NCI-H510A treated with DMSO at 0.1 percent for 48 hours (cell line): ENCODE results near the gene COL18A1.

ENCODE experiments used
- DNase-seq: peaks from one replicate; lab custom pipeline; 2025; lab: John Stamatoyannopoulos, UW

The COL18A1 gene

DNA sequence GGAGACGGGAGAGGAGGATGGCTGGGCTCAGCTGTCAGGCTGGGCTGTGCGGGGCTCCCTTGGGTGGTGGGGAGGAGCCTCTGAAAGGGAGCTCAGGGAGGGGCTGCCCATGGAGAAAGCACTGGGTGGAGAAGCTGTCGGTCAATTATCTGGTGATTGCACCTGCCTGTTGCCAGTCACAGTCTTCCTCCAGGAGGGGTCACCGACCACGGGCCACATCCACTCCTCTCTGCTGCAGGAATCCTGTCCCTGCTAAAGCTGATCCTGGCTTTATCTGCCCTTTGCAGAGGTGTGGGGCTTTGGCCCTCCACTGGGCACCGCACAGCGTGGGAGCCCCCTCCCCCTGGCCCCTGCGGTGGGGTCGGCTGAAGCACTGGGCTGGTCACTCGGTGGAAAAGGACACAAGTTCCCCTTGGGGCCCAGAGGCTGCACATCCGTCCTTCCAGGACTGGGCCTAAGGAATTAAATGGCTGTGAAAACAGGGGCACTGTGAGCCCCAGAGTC, 21.8 kb upstream of the COL18A1 start:
- DNase-seq = no peak

DNA sequence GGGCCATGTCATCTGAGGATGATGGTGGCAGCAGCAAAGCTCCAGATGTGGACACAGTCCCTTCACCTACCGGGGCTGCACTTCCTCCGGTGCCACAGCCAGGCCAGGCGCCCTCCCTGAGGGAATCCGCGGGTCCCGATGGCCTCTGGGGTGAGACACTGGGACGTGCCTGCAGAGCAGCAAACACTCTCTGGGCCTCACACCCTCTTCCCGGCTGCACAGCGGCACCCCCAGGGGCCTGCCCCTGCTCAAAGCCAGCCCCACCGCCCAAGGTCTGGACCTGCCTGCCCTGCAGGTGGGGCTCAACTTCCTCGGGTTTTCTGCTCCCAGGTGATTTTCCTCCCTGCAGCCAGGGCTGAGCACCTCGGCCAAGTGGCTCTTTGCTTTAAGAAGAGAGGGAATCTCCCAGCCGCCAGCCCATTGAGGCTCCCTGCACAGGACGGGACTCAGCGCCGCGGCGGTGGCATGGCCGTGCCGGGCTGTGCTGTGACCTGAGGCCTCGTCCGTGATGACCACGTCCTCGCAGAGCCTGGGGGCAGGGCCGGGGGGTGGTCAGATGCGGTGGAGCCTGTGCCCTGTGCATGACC, 21.3 kb upstream of the COL18A1 start:
- no peak for DNase-seq

DNA sequence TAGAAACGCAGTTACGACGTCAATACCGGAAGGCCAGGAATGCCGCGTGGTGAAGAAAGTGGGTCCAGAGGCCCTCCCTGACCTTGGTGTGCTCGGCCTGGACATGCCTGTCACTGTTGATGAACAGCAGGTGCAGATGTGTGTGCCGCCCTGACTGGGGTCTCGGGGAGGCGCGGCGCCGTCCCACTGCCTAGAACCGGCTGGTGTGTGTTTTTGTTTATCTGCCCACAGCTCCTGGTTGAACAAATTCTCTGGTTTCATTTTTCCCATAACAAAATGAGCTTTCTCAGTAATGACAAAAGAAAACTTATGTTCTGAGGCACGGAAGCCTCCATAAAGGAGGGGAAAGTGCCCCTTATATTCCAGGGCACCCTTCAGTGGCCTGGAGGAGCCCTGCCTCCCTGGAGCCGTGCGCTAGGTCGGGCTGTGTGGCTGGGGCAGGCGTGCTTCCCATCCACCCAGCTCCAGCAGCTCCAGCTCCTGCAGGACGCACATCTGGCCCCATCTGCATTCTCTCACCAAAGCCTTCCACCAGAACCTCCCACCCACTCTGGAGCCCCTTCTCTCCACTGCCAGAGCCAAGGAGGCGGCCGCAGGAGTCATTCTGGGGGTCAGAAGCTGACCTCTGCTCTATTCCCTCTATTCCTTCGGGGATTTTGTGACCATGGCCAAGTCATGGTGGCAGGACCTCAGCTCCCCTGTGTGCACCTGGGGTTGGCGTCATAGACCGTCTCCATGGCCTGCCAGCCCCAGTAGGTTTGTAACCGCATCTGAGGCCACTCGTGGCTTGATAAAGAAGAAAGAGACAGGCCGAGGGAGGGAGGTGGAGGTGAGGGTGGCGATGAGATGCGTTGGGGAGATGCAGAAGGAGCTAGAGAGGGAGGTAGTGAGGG, 20.1 kb upstream of the COL18A1 start:
- DNase-seq = no peak

DNA sequence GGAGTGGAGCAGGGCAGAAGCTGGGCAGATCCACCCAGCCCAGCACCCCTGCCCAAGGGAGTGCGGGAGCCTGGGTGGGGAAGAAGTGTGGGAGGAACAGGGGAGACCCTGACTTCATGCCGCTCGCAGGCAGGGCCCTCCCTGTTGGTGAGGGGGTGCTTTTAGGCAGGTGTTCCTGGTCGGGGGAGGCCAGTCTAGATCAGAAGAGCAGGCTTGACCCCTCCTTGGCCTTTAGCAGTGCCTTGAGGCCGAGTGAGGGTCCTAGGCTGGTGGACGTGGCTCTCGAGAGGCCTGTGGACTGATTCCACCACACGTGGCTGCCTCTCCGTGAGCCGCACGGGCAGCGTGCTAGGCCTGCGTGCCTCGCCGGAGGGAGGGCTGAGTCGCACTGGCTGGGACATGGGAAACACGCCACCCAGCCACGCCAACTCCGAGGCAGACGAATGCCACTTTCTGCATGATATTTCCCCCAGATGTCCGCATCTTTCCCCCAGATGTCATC, 19.4 kb upstream of the COL18A1 start:
- DNase-seq = no peak

DNA sequence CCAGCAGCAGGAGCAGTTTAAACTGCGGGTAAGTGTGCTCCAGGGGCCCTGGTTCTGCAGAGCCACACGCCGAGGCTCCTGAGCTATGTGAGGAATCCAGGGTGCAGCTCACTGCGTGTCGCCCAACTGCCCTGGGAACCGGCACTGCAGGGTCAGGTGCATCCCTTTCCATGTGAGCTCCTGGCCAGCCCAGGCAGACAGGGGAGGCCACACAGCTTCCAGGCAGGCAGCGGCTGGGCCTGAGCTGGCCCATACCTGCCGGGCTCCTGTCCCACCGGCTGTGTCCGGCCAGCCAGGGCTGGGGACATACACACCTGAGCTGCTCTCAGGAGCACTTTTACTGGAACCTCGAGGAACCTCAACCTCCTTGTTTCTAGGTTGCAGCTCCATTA, 18.6 kb upstream of the COL18A1 start:
- DNase-seq = no peak

DNA sequence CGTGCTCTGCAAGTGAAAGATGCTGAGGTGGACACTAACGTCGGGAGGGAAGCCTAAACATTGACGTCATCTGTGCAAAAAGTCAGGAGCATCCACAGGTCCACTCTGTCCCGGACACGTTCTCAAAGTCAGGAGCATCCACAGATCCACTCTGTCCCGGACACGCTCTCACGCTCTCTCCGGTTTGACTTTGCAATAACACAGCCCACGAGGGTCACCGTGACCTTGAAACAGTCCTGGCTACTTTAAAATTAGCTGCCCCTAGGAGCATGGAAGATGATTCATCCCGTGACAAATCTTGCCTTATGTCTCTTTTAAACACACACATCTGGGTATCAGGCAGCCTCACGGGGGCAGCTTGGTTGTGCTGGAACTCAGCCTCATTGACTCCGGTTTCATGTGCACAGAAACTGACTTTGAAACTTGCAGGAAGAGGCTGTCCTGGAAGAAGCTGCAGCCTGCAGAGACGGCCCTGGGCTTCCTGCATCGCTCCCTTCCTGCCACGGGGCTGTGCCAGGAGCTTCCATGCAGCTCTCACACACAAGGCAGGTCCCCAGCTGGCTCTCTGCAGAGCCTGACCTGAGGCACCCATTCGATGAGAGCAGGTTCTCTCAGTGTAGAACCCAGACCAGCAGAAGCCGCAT, 18.1 kb upstream of the COL18A1 start:
- no peak for DNase-seq

DNA sequence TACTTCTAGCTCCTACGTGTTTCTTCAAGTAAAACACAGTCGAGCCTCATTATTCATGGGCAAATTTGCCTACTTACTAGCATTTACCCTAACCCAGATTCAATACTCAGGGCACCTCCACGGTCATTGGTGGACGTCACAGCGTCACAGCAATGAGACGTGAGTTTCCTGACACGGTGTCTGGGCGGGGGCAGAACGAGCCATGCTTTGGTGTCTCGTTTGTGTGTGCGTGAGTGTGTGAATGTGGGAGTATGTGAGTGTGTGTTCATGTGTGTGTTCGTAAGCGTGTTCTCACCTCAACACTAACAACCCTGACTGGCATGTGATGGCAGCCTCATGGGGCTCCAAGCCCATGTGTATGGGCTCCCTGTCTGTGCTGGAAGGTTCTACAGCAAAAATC, 17.5 kb upstream of the COL18A1 start:
- DNase-seq = no peak

DNA sequence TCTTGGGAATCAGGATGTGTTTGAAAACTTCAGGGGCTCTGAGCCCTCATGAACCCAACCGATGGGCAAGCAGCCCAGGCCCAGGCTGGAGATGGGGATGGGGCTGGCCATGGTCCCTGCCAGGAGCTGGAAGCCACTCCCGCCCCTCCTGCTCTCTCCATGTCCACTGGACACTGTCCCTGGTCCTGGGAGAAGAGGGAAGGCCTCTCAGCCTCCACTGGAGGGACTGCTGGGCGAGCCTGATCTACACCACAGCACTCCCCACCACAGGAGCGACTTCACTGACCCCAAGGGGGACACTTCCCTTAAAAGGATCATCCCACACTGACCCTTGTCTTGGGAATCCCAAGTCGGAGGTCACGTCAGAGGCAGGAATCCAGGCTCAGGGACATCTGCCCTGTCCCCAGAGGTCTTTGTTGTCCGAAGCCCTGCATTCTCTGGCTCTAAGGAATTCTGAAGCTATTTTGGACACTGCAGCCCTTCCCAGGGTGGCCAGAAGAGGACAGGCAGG, 16.9 kb upstream of the COL18A1 start:
- DNase-seq = no peak

DNA sequence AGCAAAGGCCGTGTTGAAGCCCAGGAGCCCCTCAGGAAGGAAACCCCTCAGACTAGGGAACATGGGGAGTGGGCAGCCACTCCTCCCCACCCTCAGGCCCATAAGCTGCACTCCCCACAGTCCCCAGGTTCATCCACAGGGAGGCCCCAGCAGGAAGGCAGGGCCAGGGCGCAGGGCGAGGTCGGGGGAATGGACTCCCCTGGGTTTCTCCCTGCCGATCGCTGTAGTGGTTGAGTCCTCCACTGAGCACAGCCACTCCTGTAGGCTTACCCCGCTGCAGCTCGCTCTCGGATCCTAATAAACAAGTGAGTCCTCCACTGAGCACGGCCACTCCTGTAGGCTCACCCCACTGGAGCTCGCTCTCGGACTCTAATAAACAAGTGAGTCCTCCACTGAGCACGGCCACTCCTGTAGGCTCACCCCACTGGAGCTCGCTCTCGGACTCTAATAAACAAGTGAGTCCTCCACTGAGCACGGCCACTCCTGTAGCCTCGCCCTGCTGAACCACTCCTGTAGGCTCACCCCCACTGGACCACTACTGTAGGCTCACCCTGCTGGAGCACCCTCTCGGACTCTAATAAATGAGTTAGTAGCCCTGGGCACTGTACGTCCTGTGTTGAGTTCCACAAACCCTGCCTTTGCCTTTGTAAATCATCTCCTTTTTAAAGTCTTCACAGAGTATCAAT, 16.2 kb upstream of the COL18A1 start:
- no peak for DNase-seq

DNA sequence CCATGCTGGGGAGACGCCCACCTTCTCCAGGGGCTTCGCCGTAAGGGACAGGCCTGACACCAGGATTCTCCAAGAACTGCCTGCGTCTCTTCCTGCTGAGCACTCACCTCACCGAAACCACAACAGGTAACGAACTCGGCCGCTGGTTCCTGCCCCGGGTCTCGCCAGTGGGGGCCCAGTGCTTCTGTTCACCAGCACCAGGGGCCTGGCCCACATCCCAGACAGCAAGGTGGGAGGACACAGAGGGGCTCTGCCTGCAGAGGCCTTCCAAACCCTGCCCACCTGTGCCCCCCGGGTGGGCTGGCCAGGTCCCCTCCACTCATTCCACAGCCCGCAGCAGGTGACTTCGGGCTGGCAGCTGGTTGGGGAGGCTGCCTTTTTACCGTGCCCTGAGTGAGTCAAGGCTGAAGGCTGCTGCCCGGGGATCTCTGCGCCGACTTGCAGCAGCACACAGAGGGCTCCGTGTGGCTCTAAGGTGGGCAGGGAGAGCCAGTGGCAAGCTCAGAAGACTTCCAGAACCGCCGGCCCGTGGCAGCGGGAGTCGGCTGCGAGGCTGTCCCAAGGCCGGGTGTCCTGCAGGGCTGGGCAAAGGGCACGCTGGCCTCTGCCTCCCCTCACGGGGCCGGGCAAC, 14.7 kb upstream of the COL18A1 start:
- DNase-seq = no peak

DNA sequence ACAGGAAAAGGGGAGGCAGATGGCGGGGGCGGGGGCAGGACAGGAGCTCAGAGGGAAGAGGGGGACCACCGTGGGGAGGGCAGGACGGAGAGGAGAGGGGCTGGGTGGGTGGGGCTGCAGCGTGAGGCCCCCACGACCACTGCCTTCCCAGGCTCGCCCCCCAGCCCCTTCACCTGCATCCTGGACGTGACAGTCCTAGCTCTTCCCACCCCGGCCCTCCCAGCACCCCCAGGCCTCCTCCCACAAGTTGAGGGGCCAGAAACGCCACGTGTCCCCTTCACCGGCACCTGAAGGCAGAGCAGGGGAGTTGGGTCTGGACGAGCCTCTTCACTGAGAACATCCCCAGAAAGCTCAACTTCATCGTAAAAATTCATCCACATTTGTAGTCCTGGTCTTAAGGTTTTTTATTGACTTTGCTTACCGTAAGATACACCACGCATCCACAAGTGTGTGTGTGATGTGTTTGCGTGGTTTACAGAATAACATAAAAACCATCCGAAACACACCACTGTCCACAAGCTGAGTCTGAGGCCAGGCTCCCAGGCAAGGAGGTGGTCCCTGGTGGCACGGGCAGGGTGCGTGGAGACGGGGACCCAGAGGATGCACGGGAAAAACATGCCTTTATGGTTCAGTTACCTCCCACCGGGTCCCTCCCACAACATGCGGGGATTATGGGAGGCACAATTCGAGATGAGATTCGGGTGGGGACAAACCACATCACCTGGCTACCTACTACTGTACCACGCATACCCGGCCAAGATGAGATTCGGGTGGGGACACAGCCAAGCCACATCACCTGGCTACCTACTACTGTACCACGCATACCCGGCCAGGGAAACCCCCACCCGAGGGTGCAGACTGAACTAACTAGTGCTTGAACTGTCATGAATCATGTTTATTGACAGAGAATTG, 13.9 kb upstream of the COL18A1 start:
- no peak for DNase-seq

DNA sequence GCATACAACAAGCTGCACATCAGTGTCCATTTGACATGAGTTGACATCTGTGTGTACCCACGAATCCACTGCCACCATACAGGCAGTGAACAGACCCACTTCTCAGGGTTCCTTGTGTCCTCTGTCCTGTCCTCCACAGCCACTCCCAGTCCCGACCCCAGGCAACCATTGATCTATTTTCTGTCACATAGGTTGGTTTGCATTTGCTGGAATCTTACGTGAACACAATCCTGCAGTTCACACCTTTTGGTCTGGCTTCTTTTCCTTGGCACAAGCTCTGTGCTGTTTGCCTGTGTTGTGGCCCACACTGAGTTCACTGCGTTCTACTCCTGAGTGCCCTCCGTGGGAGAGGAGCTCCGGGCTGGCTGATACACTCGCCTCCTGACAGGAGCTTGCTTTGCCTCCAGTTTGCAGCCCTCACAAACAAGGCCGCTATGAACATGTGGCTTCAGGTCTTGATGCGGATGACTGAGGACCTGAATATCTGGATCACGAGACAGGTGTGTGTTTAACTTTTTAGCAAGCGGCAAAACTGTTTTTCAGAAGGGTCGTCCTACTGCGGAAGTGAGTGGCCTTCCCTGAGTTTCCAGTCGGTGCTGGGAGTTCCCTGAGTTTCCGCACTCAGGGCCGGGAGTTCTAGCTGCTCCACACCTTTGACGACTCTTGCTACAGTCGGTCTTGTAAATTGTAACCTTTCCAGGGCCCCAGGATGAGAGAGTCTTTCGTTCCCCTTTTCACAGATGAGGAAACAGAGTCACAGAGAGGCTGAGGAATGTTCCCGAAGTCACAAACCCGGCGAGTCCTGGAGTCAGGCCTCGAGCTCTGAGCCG, 13.0 kb upstream of the COL18A1 start:
- DNase-seq = no peak

DNA sequence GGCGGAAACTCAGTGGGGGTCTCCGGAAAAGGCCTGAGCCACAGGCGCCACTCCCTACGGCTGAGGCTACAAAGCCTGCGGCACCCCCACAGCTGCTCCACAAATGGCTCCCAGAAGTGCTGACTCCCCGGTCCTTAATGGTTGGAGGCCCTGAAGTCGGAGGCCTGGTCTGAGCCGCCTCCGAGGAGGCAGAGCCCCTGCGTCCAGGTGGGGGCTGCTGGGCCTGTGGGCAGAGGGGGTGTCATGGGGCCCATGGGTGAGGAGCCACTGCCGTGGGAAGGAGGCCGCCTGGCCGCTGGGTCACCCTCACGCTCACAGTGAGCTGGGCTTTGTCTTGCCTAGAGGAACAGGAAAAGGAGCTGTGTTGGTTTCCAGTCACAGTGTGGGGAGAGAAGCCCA, 12.4 kb upstream of the COL18A1 start:
- no peak for DNase-seq

DNA sequence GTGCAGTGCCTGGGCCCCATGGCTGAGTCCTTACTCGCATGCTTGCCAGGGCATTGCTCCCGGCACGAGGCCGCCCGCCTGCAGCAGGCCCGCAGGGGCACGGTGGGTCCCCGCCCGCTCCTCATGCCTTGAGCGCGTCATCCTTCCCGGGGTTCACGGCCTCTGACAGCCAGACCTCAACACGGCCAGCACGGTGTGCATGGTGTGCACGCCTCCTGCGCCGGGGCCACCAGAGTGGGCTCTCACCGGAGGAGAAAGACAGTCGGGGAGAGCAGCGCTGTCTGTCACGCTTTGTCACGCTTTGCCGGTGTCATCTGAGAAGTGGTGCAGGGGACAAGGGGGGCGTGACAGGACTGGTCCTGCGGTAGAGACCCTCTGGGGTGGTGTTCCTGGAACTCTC, 11.9 kb upstream of the COL18A1 start:
- no peak for DNase-seq

DNA sequence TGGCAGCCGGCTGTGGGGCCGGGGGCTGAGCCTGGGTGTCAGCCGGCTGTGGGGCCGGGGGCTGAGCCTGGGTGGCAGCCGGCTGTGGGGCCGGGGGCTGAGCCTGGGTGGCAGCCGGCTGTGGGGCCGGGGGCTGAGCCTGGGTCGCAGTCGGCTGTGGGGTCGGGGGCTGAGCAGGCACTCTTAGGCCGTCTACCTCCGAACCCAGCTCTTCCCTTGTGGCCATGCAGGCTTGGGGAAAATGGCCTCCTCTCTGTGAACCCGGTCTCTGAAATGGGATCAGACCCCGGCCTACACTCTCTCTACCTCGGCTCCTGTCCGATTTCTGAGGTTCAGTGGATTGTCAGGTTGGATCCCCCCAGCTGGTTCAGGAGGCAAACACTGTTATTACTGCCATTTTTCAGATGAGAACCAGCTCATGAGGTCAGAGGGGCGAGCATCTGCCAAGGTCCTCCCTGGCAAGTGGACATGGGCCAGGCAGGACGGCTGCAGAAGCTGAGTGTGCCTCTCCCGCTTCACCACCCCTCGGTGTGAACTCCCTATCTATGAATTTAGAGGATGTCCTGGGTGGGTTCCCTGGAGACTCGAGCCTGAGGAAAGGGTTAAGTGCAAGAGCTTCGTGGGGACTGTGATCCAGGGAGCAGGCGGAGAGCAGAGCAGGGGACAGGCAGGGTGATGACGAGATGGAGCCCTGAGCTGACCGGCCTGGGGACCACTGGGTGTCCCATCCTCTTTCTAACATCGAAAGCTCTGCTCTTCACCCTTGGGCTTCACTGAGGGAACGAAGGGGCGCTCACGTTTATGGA, 10.9 kb upstream of the COL18A1 start:
- no peak for DNase-seq

DNA sequence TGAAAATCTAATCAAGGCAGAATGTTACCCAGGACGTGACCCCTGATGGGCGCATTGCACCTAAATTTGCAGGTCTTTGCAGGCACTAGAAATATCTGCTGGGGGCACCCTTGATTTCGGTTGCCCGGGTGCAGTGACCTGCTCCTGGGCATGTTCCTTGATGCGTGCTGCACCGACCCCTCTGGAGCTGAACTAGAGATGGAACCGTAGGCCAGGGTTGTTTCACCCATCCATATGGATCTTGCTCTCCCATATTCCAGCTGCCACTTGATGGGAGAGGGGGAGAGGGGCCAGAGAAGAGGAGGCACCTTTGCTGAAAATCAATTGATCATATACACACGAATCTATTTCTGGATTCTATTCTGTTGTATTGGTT, 8.4 kb upstream of the COL18A1 start:
- DNase-seq = no peak

DNA sequence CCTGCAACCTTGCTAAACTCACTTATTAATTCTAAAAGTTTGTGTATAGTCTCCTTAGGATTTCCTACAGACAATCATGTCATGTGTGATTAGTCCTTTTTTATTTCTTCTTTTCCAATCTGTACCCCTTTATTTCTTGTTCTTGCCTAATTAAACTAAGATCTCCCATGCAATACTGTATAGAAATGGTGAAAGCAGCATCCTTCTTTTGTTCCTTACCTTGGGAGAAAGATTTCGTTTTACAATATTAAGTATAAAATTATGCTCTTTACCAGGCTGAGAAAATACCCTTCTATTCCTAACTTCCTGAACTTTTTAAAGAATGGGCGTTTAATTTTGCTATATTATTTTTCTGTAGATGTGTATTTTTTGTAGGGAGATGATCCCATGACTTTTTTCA, 7.6 kb upstream of the COL18A1 start:
- DNase-seq = no peak

DNA sequence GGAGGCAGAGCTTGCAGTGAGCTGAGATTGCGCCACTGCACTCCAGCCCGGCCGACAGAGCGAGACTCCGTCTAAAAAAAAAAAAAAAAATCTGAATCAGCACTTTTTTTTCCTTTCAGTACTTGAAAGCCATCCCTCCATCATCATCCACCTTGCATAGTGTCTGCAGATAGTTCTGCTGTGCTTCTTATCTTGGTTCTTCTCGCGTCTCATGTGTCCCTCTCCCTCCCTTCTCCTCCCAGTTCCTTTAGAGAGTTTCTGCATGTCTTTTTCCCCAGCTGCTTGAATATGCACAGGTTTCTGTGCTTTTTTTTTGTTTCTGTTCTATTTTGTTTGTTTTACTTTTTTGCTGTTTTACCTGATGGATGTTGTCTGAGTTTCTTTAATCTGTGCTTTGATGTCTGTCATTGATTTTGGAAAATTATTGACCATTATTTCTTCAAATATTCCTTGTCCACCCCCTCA, 3.9 kb upstream of the COL18A1 start:
- DNase-seq = no peak
